HCT116 (cell line): ENCODE results near the gene LCK. TPM values are rescaled to one million over a fixed set of nuclear protein-coding genes. Genes with fewer than 3 reads are reported as not detected.
"Not testable (repeated sequence)": the region's sequence is repeated elsewhere in the genome, so short reads cannot be mapped to it uniquely, and the experiment has no call there.

Experiments used
- ATAC-seq: fragments of 200-7000 bp; cut with Tn5 transposase; 2 replicates; pipeline ENCODE4 v1.9.1; 2020; ENCODE audit warnings: mild to moderate bottlenecking, moderate library complexity
- BruUV-seq: library from RNA; stranded (reverse); fragments of 400-500 nt; replicated peaks from 2 replicates; lab custom pipeline; 2021; lab: Mats Ljungman, UMichigan
- CTCF ChIA-PET: fragments of 300-600 bp; sonication (Branson Sonifier 250); formaldehyde crosslinking; loops from one replicate; lab custom pipeline; 2021; ENCODE audit warnings: antibody characterized with exemption; lab: Charles Lee
- POLR2A ChIA-PET: fragments of 300-600, 350-600 bp; sonication (Branson Sonifier 250); formaldehyde crosslinking; loops from one replicate; lab custom pipeline; 2021; ENCODE audit warnings: antibody characterized with exemption; lab: Charles Lee
- RAD21 ChIA-PET, 2 experiments: fragments of 300-600 bp; sonication (Branson Sonifier 250); formaldehyde crosslinking; loops; one replicate each; lab custom pipeline; 2023; ENCODE audit warnings: low total read pairs in 2 of 2; ENCODE audit not compliant: uncharacterized antibody in 2 of 2, unreplicated experiment in 2 of 2, low non-redundant PET in 1 of 2; lab: Charles Lee
- DNase-seq: peaks from one replicate; pipeline ENCODE4 v3.0.0-alpha.2; 2010; ENCODE audit warnings: low read depth, low spot score
- H2AFZ ChIP-seq: fragments of 200-600 bp; shearing (Covaris generic), sonication (generic); 2 replicates; pipeline ENCODE4 v1.6.1; 2017; ENCODE audit warnings: low read depth, mixed run types, mixed read lengths, antibody characterized with exemption, low read length; ENCODE audit not compliant: poor library complexity, severe bottlenecking
- H3K27ac ChIP-seq: 2 replicates; pipeline ENCODE4 v1.5.1; 2012; ENCODE audit warnings: low read depth, low read length
- H3K27me3 ChIP-seq: fragments of 200-600 bp; sonication (generic); 2 replicates; pipeline ENCODE4 v1.6.1; 2016; ENCODE audit warnings: mixed run types, low read length, mixed read lengths; ENCODE audit not compliant: insufficient read depth
- H3K36me3 ChIP-seq, 2 experiments: fragments of 200-500 bp in 1 of 2; fragments of 200-600 bp in 1 of 2; sonication (Bioruptor generic) in 1 of 2; sonication (generic) in 1 of 2; 2 replicates each; pipeline versions ENCODE4 v1.5.1 to v1.6.1; 2014 to 2016; ENCODE audit warnings: low read length in 2 of 2, inconsistent platforms in 1 of 2, mixed read lengths in 1 of 2, mixed run types in 1 of 2; ENCODE audit not compliant: insufficient read depth in 2 of 2, control insufficient read depth in 1 of 2
- H3K4me1 ChIP-seq, 2 experiments: fragments of 200-600 bp in 1 of 2; sonication (generic) in 1 of 2; 2 replicates each; pipeline versions ENCODE4 v1.5.1 to v1.6.1; 2012 to 2017; ENCODE audit warnings: low read length in 2 of 2, inconsistent platforms in 1 of 2, mild to moderate bottlenecking in 1 of 2, mixed read lengths in 1 of 2, mixed run types in 1 of 2, moderate library complexity in 1 of 2; ENCODE audit not compliant: insufficient read depth in 2 of 2, control insufficient read depth in 1 of 2
- H3K4me2 ChIP-seq: fragments of 200-600 bp; sonication (generic); 2 replicates; pipeline ENCODE4 v1.6.1; 2017; ENCODE audit warnings: mixed run types, low read length, mixed read lengths
- H3K4me3 ChIP-seq, 2 experiments: fragments of 200-600 bp in 1 of 2; sonication (generic) in 1 of 2; replicated peaks in 1 of 2; 2 replicates each; pipeline ENCODE4 v1.5.1; 2011 to 2016; ENCODE audit warnings: low read length in 2 of 2, control low read depth in 1 of 2, low read depth in 1 of 2, mild to moderate bottlenecking in 1 of 2, mixed read lengths in 1 of 2, mixed run types in 1 of 2
- H3K79me2 ChIP-seq: fragments of 200-600 bp; sonication (generic); 2 replicates; pipeline ENCODE4 v1.6.1; 2017; ENCODE audit warnings: mild to moderate bottlenecking, mixed run types, low read length, moderate library complexity, mixed read lengths; ENCODE audit not compliant: insufficient read depth
- H3K9ac ChIP-seq: fragments of 200-600 bp; sonication (generic); 2 replicates; pipeline ENCODE4 v1.6.1; 2016; ENCODE audit warnings: low read length, mixed read lengths
- H3K9me2 ChIP-seq: fragments of 200-600 bp; sonication (generic), shearing (Covaris generic); 2 replicates; pipeline ENCODE4 v1.6.1; 2017; ENCODE audit warnings: mixed run types, mild to moderate bottlenecking, moderate library complexity; ENCODE audit not compliant: insufficient read depth
- H3K9me3 ChIP-seq, 2 experiments: fragments of 200-500 bp in 1 of 2; fragments of 200-600 bp in 1 of 2; sonication (Bioruptor generic) in 1 of 2; sonication (generic) in 1 of 2; 2 replicates each; pipeline ENCODE4 v1.6.1; 2014 to 2017; ENCODE audit warnings: low read length in 2 of 2, mixed read lengths in 2 of 2, inconsistent platforms in 1 of 2, low read depth in 1 of 2, mild to moderate bottlenecking in 1 of 2, mixed run types in 1 of 2, moderate library complexity in 1 of 2; ENCODE audit not compliant: control insufficient read depth in 1 of 2, insufficient read depth in 1 of 2
- H4K20me1 ChIP-seq: fragments of 200-600 bp; sonication (generic), shearing (Covaris generic); 2 replicates; pipeline ENCODE4 v1.6.1; 2017; ENCODE audit warnings: mixed run types, mild to moderate bottlenecking, moderate library complexity; ENCODE audit not compliant: insufficient read depth
- CBX3 ChIP-seq: IDR thresholded peaks from 2 replicates; pipeline ENCODE4 v1.6.1; 2012; ENCODE audit warnings: low read depth
- ELF1 ChIP-seq: IDR thresholded peaks from 2 replicates; pipeline ENCODE4 v1.6.1; 2012; ENCODE audit warnings: low read depth, borderline replicate concordance
- FOSL1 ChIP-seq: IDR thresholded peaks from 2 replicates; pipeline ENCODE4 v1.6.1; 2012; ENCODE audit warnings: low read depth
- TCF7L2 ChIP-seq: IDR thresholded peaks from 2 replicates; pipeline ENCODE4 v1.7.0; 2011; ENCODE audit warnings: borderline replicate concordance, inconsistent platforms; ENCODE audit not compliant: insufficient read depth, insufficient read length; ENCODE audit errors: extremely low read depth
- YY1 ChIP-seq: IDR thresholded peaks from 2 replicates; pipeline ENCODE4 v1.6.1; 2011; ENCODE audit warnings: low read length, low read depth, moderate library complexity, mild to moderate bottlenecking; ENCODE audit not compliant: insufficient replicate concordance; ENCODE audit errors: extremely low read depth
- intact Hi-C: fragments of 100-400 bp; cut with micrococcal nuclease; formaldehyde crosslinking; loops from 2 replicates; pipeline ENCODE4 v1.10.0; 2022
- total RNA-seq: library from RNA; stranded (reverse); gene quantifications from one replicate; pipeline ENCODE4 v1.2.1, GENCODE V29; 2021; ENCODE audit not compliant: unreplicated experiment
- TF ChIP-seq, protein P1 (sequence below): IDR thresholded peaks from 2 replicates; pipeline ENCODE4 v1.6.1; 2011; ENCODE audit warnings: mild to moderate bottlenecking, low read length, moderate library complexity; ENCODE audit not compliant: insufficient replicate concordance; ENCODE audit errors: extremely low read depth
- TF ChIP-seq, protein P2 (sequence below): IDR thresholded peaks from 2 replicates; pipeline ENCODE4 v1.6.1; 2012; ENCODE audit warnings: low read depth

The LCK gene
- total RNA-seq, 1 experiment from 2014 or later = 0.79 TPM

DNA sequence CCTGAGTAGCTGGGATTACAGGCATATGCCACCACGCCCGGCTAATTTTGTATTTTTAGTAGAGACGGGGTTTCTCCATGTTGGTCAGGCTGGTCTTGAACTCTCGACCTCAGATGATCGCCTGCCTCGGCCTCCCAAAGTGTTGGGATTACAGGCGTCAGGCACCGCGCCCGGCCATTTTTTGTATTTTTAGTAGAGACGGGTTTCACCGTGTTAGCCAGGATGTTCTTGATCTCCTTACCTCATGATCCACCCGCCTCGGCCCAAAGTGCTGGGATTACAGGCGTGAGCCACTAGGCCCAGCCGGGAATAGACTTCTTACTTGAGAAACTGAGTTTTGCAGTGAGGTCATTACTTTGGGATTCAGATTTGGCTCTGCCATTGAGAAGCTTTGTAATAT, 47.1 kb downstream of the LCK start:
- H3K79me2 ChIP-seq = peaks cover 89% of the 10 kb centered on the region
- peaks cover 7 to 12% of the 10 kb centered on the region in 2 experiments; a peak in 3 of 4 replicates for H3K36me3 ChIP-seq
- H3K4me3 ChIP-seq, H3K4me1 ChIP-seq, H3K9ac ChIP-seq, intact Hi-C loops, POLR2A ChIA-PET, BruUV-seq, CTCF ChIA-PET, ATAC-seq, H3K27me3 ChIP-seq, DNase-seq, H3K27ac ChIP-seq, H2AFZ ChIP-seq, H3K9me3 ChIP-seq, RAD21 ChIA-PET, H4K20me1 ChIP-seq, H3K4me2 ChIP-seq, H3K9me2 ChIP-seq: not testable (repeated sequence)

DNA sequence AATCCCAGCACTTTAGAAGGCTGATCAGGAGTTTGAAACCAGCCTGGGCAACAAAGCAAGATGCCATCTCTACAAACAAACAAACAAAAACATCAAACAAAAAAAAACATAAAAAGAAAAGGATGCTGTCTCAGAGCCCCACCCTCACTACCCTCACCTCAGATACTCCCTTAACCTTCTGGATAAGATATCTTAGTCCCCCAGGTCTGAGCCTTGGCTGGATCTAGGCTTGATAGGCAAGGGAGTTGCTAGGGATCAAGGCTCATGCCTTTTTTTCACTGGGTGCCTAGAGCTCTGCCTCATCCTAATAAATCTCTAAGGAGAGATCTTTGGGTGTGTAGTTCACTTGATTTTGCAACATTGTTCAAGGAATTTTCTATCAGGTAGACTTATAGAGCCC, 48.3 kb downstream of the LCK start:
- H3K9ac ChIP-seq = no peak overlapping the region
- H3K4me2 ChIP-seq = no peak overlapping the region
- no peak for TF ChIP-seq TCF7L2
- TF ChIP-seq YY1 = no peak
- TF ChIP-seq, protein P1, sequence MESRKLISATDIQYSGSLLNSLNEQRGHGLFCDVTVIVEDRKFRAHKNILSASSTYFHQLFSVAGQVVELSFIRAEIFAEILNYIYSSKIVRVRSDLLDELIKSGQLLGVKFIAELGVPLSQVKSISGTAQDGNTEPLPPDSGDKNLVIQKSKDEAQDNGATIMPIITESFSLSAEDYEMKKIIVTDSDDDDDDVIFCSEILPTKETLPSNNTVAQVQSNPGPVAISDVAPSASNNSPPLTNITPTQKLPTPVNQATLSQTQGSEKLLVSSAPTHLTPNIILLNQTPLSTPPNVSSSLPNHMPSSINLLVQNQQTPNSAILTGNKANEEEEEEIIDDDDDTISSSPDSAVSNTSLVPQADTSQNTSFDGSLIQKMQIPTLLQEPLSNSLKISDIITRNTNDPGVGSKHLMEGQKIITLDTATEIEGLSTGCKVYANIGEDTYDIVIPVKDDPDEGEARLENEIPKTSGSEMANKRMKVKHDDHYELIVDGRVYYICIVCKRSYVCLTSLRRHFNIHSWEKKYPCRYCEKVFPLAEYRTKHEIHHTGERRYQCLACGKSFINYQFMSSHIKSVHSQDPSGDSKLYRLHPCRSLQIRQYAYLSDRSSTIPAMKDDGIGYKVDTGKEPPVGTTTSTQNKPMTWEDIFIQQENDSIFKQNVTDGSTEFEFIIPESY = no peak
- TF ChIP-seq, protein P2, sequence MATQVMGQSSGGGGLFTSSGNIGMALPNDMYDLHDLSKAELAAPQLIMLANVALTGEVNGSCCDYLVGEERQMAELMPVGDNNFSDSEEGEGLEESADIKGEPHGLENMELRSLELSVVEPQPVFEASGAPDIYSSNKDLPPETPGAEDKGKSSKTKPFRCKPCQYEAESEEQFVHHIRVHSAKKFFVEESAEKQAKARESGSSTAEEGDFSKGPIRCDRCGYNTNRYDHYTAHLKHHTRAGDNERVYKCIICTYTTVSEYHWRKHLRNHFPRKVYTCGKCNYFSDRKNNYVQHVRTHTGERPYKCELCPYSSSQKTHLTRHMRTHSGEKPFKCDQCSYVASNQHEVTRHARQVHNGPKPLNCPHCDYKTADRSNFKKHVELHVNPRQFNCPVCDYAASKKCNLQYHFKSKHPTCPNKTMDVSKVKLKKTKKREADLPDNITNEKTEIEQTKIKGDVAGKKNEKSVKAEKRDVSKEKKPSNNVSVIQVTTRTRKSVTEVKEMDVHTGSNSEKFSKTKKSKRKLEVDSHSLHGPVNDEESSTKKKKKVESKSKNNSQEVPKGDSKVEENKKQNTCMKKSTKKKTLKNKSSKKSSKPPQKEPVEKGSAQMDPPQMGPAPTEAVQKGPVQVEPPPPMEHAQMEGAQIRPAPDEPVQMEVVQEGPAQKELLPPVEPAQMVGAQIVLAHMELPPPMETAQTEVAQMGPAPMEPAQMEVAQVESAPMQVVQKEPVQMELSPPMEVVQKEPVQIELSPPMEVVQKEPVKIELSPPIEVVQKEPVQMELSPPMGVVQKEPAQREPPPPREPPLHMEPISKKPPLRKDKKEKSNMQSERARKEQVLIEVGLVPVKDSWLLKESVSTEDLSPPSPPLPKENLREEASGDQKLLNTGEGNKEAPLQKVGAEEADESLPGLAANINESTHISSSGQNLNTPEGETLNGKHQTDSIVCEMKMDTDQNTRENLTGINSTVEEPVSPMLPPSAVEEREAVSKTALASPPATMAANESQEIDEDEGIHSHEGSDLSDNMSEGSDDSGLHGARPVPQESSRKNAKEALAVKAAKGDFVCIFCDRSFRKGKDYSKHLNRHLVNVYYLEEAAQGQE = no peak
- no peak for TF ChIP-seq CBX3
- TF ChIP-seq FOSL1 = no peak
- TF ChIP-seq ELF1 = no peak
- TF ChIP-seq, all 23 proteins: peak for 0
- no peak overlapping the region for H3K4me3 ChIP-seq
- POLR2A ChIA-PET = no interaction called here
- H3K79me2 ChIP-seq = peaks cover 85% of the 10 kb centered on the region
- H3K9me2 ChIP-seq = no peaks in the 10 kb centered on the region
- intact Hi-C loops = no loop called here
- H2AFZ ChIP-seq = no peak overlapping the region
- H3K4me1 ChIP-seq = no peaks in the 10 kb centered on the region
- H3K9me3 ChIP-seq = no peaks in the 10 kb centered on the region
- ATAC-seq (no peak), DNase-seq (no peak)
- no peaks in the 10 kb centered on the region for H3K27me3 ChIP-seq
- no peak overlapping the region for H3K27ac ChIP-seq
- peaks cover 4% of the 10 kb centered on the region; the same call in 1 of the 2 replicates for H4K20me1 ChIP-seq
- BruUV-seq = no TSS peak
- RAD21 ChIA-PET = interaction anchor here in 1 of 2 experiments (0.6 kb wide), 1 partner anchor 22 kb away, joined by 5 read pairs; no protein-coding TSS in a partner anchor
- CTCF ChIA-PET = no interaction called here
- peaks cover 18 to 23% of the 10 kb centered on the region in 2 experiments; a peak in 3 of 4 replicates for H3K36me3 ChIP-seq
